ENCODE measurements around the gene ZNF710. TPM values are rescaled to one million over a fixed set of nuclear protein-coding genes. Genes with fewer than 3 reads are reported as not detected.

ZNF710 gene
- total RNA-seq, 2 donors from 2014 or later: 3.4 to 5.2 TPM

GRCh38 chr15:90003736-90004135 is 2.6 kb downstream of the ZNF710 start:
- no peak overlapping the region for H3K4me3 ChIP-seq

GRCh38 chr15:90004252-90004651 is 3.1 kb downstream of the ZNF710 start:
- no peak for DNase-seq (ENCODE audit: low spot score)
- peak overlapping the region; percentile 51 to 56 for H3K27ac ChIP-seq
- H3K4me1 ChIP-seq: peaks cover 0 to 53% of the 10 kb centered on the region in 2 donors
- no peaks in the 10 kb centered on the region for H3K36me3 ChIP-seq
- no peak for TF ChIP-seq CTCF (IDR thresholded peaks at IDR 0.05)
- no peaks in the 10 kb centered on the region for H3K9me3 ChIP-seq
- no peak overlapping the region for H3K4me3 ChIP-seq
- H3K27me3 ChIP-seq: no peaks in the 10 kb centered on the region

More at GRCh38 chr15:90003736-90004135, 2.6 kb downstream of the ZNF710 start:
- Histone ChIP-seq H3K27ac (peak overlapping the region; percentile 51 to 56), H3K36me3 (no peaks in the 10 kb centered on the region), H3K4me1 (peaks cover 0 to 53% of the 10 kb centered on the region in 2 donors), H3K9me3 (no peaks in the 10 kb centered on the region), H3K27me3 (no peaks in the 10 kb centered on the region)
- TF ChIP-seq CTCF (IDR thresholded peaks at IDR 0.05): no peak
- DNase-seq (ENCODE audit: low spot score): no peak

- H3K27me3 ChIP-seq: no peaks in the 10 kb centered on the region
- peak; percentile 81 for DNase-seq (ENCODE audit: low spot score)
- peak overlapping the region; percentile 51 to 56 for H3K27ac ChIP-seq
- H3K36me3 ChIP-seq: no peaks in the 10 kb centered on the region
- H3K9me3 ChIP-seq: no peaks in the 10 kb centered on the region
- no peak for TF ChIP-seq CTCF (IDR thresholded peaks at IDR 0.05)
- H3K4me1 ChIP-seq: peaks cover 0 to 51% of the 10 kb centered on the region in 2 donors
- H3K4me3 ChIP-seq: no peak overlapping the region
Measured at GRCh38 chr15:90004671-90005070, 3.5 kb downstream of the ZNF710 start.

- Histone ChIP-seq H3K27ac (no peak overlapping the region), H3K27me3 (no peaks in the 10 kb centered on the region), H3K36me3 (no peaks in the 10 kb centered on the region), H3K4me1 (peaks cover 0 to 37% of the 10 kb centered on the region in 2 donors), H3K4me3 (no peak overlapping the region), H3K9me3 (peaks cover 0 to 5% of the 10 kb centered on the region in 2 donors)
- no peak for TF ChIP-seq CTCF (IDR thresholded peaks at IDR 0.05)
- no peak for DNase-seq (ENCODE audit: low spot score)
Measured at GRCh38 chr15:90006217-90007075, 5.3 kb downstream of the ZNF710 start.

- DNase-seq (ENCODE audit: low spot score): no peak
- TF ChIP-seq CTCF (IDR thresholded peaks at IDR 0.05): no peak
- Histone ChIP-seq H3K4me1 (peaks cover 0 to 37% of the 10 kb centered on the region in 2 donors), H3K9me3 (peaks cover 0 to 11% of the 10 kb centered on the region in 2 donors), H3K27me3 (no peaks in the 10 kb centered on the region), H3K4me3 (no peak overlapping the region), H3K27ac (no peak overlapping the region), H3K36me3 (no peaks in the 10 kb centered on the region)
Measured at GRCh38 chr15:90007076-90007460, 5.9 kb downstream of the ZNF710 start.
